ENCODE data around the gene PIK3R1.

PIK3R1 gene

GRCh38 chr5:68243251-68243650, 27.7 kb downstream of the PIK3R1 start:
- Histone ChIP-seq H3K36me3 (replicated peaks; ENCODE audit: low read depth, low read length) (no peaks in the 10 kb centered on the region), H3K9ac (ENCODE audit: low read length) (no peak overlapping the region), H3K4me2 (ENCODE audit: low read length) (no peak overlapping the region), H3K79me2 (ENCODE audit: low read length) (no peaks in the 10 kb centered on the region; the same call in 1 of the 2 replicates), H4K20me1 (ENCODE audit: insufficient read depth, low read length) (peaks cover 11% of the 10 kb centered on the region), H3K27ac (ENCODE audit: low read length) (no peak overlapping the region), H2AFZ (ENCODE audit: low read depth, low read length) (no peak overlapping the region), H3K9me3 (ENCODE audit: insufficient read depth, low read length) (no peaks in the 10 kb centered on the region), H3K4me1 (ENCODE audit: low read length) (peaks cover 5% of the 10 kb centered on the region), H3K4me3 (ENCODE audit: low read length) (no peak overlapping the region), H3K27me3 (ENCODE audit: low read depth, low read length) (no peaks in the 10 kb centered on the region)
- no peak for TF ChIP-seq CTCF (IDR thresholded peaks at IDR 0.05; ENCODE audit: low read depth, low read length)
- TF ChIP-seq EZH2phosphoT487 (IDR thresholded peaks at IDR 0.05; ENCODE audit: low read depth), result no peak

GRCh38 chr5:68243681-68244080, 28.1 kb downstream of the PIK3R1 start:
- Histone ChIP-seq H2AFZ (ENCODE audit: low read depth, low read length) (no peak overlapping the region), H4K20me1 (ENCODE audit: insufficient read depth, low read length) (peaks cover 11% of the 10 kb centered on the region), H3K9ac (ENCODE audit: low read length) (no peak overlapping the region), H3K79me2 (ENCODE audit: low read length) (no peaks in the 10 kb centered on the region; the same call in 1 of the 2 replicates), H3K4me1 (ENCODE audit: low read length) (peaks cover 5% of the 10 kb centered on the region), H3K9me3 (ENCODE audit: insufficient read depth, low read length) (no peaks in the 10 kb centered on the region), H3K4me2 (ENCODE audit: low read length) (no peak overlapping the region), H3K27me3 (ENCODE audit: low read depth, low read length) (no peaks in the 10 kb centered on the region), H3K27ac (ENCODE audit: low read length) (no peak overlapping the region), H3K4me3 (ENCODE audit: low read length) (no peak overlapping the region), H3K36me3 (replicated peaks; ENCODE audit: low read depth, low read length) (no peaks in the 10 kb centered on the region)
- TF ChIP-seq CTCF (IDR thresholded peaks at IDR 0.05; ENCODE audit: low read depth, low read length) (no peak), EZH2phosphoT487 (IDR thresholded peaks at IDR 0.05; ENCODE audit: low read depth) (no peak)

GRCh38 chr5:68245319-68245718, 29.8 kb downstream of the PIK3R1 start:
- Histone ChIP-seq H3K4me1 (ENCODE audit: low read length) (peaks cover 2% of the 10 kb centered on the region), H3K36me3 (replicated peaks; ENCODE audit: low read depth, low read length) (no peaks in the 10 kb centered on the region)

GRCh38 chr5:68246802-68247201, 31.2 kb downstream of the PIK3R1 start:
- no peaks in the 10 kb centered on the region; the same call in 1 of the 2 replicates for H3K79me2 ChIP-seq (ENCODE audit: low read length)
- no peaks in the 10 kb centered on the region; the same call in 1 of the 2 replicates for H3K4me1 ChIP-seq (ENCODE audit: low read length)
- peaks cover 4% of the 10 kb centered on the region; the same call in 1 of the 2 replicates for H4K20me1 ChIP-seq (ENCODE audit: insufficient read depth, low read length)
- H3K27me3 ChIP-seq (ENCODE audit: low read depth, low read length), result no peaks in the 10 kb centered on the region
- H3K9me3 ChIP-seq (ENCODE audit: insufficient read depth, low read length), result no peaks in the 10 kb centered on the region
- H3K27ac ChIP-seq (ENCODE audit: low read length), result no peak overlapping the region
- H3K36me3 ChIP-seq (replicated peaks; ENCODE audit: low read depth, low read length), result no peaks in the 10 kb centered on the region
- H2AFZ ChIP-seq (ENCODE audit: low read depth, low read length), result no peak overlapping the region
- no peak overlapping the region for H3K4me2 ChIP-seq (ENCODE audit: low read length)
- H3K9ac ChIP-seq (ENCODE audit: low read length), result no peak overlapping the region
- no peak overlapping the region for H3K4me3 ChIP-seq (ENCODE audit: low read length)
- TF ChIP-seq EZH2phosphoT487 (IDR thresholded peaks at IDR 0.05; ENCODE audit: low read depth) (no peak), CTCF (IDR thresholded peaks at IDR 0.05; ENCODE audit: low read depth, low read length) (peak; percentile 38)

More at GRCh38 chr5:68245319-68245718, 29.8 kb downstream of the PIK3R1 start:
- Histone ChIP-seq H4K20me1 (ENCODE audit: insufficient read depth, low read length) (peaks cover 8% of the 10 kb centered on the region), H3K9me3 (ENCODE audit: insufficient read depth, low read length) (no peaks in the 10 kb centered on the region), H3K9ac (ENCODE audit: low read length) (no peak overlapping the region), H3K79me2 (ENCODE audit: low read length) (no peaks in the 10 kb centered on the region; the same call in 1 of the 2 replicates), H3K27ac (ENCODE audit: low read length) (no peak overlapping the region), H3K4me3 (ENCODE audit: low read length) (no peak overlapping the region), H3K4me2 (ENCODE audit: low read length) (no peak overlapping the region), H2AFZ (ENCODE audit: low read depth, low read length) (no peak overlapping the region), H3K27me3 (ENCODE audit: low read depth, low read length) (no peaks in the 10 kb centered on the region)
- TF ChIP-seq CTCF (IDR thresholded peaks at IDR 0.05; ENCODE audit: low read depth, low read length) (no peak), EZH2phosphoT487 (IDR thresholded peaks at IDR 0.05; ENCODE audit: low read depth) (no peak)
